Measurements from ENCODE around the gene KCNMA1.

DNA sequence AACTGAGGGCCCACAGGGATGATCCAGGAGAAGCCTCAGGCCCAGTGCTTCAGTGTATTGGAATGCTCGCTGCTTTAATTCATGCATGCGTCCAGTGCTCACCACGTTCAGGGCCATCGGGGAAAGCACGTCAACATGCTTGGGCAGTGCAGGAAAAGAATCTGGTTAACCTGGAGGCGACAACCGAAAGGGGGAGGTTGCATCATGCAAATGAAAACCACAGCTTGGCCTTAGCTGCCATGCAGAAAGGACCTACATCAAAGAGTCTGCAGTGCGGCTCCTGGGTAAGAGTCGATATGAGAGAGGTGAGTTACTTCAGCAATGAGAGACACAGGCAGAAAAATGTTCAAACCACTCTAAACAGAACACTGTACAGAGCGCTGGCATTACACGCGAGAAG is 440.1 kb downstream of the KCNMA1 start:
- TF ChIP-seq, protein P1, sequence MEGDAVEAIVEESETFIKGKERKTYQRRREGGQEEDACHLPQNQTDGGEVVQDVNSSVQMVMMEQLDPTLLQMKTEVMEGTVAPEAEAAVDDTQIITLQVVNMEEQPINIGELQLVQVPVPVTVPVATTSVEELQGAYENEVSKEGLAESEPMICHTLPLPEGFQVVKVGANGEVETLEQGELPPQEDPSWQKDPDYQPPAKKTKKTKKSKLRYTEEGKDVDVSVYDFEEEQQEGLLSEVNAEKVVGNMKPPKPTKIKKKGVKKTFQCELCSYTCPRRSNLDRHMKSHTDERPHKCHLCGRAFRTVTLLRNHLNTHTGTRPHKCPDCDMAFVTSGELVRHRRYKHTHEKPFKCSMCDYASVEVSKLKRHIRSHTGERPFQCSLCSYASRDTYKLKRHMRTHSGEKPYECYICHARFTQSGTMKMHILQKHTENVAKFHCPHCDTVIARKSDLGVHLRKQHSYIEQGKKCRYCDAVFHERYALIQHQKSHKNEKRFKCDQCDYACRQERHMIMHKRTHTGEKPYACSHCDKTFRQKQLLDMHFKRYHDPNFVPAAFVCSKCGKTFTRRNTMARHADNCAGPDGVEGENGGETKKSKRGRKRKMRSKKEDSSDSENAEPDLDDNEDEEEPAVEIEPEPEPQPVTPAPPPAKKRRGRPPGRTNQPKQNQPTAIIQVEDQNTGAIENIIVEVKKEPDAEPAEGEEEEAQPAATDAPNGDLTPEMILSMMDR (IDR thresholded peaks at IDR 0.05): no peak
- TF ChIP-seq POLR2AphosphoS5 (IDR thresholded peaks at IDR 0.05): peak in 1 of 3 donors; percentile 20
